Activated CD8-positive, alpha-beta T cell treated with anti-CD3 and anti-CD28 coated beads for 36 hours (primary cell): ENCODE data around the gene ST3GAL3. TPM values are rescaled to one million over a fixed set of nuclear protein-coding genes. Genes with fewer than 3 reads are reported as not detected.

Experiments used
- ATAC-seq: fragments of 200-7000 bp; cut with Tn5 transposase; one replicate; pipeline ENCODE4 v1.10.0; 2021; ENCODE audit warnings: mild to moderate bottlenecking, moderate library complexity
- CTCF ChIA-PET: fragments of 350-600 bp; sonication (Branson Sonifier 250); formaldehyde crosslinking; loops from one replicate; lab custom pipeline; 2021; ENCODE audit warnings: antibody characterized with exemption; lab: Charles Lee
- POLR2A ChIA-PET: fragments of 350-600 bp; sonication (Branson Sonifier 250); formaldehyde crosslinking; loops from one replicate; lab custom pipeline; 2021; ENCODE audit warnings: antibody characterized with exemption; lab: Charles Lee
- DNase-seq: peaks from one replicate; pipeline ENCODE4 v3.0.0-alpha.2; 2020
- H3K27ac Mint-ChIP-seq: one replicate; pipeline ENCODE4 v1.8.0; 2021; ENCODE audit warnings: mild to moderate bottlenecking, mixed read lengths
- H3K27me3 Mint-ChIP-seq: one replicate; pipeline ENCODE4 v1.8.0; 2021; ENCODE audit warnings: mixed read lengths
- H3K36me3 Mint-ChIP-seq: one replicate; pipeline ENCODE4 v1.8.0; 2021; ENCODE audit warnings: low read depth, mixed read lengths
- H3K4me1 Mint-ChIP-seq: one replicate; pipeline ENCODE4 v1.8.0; 2021; ENCODE audit warnings: low read depth, mixed read lengths
- H3K4me3 Mint-ChIP-seq: one replicate; pipeline ENCODE4 v1.8.0; 2021; ENCODE audit warnings: mild to moderate bottlenecking, moderate library complexity, mixed read lengths
- H3K9me3 Mint-ChIP-seq: one replicate; pipeline ENCODE4 v1.8.0; 2021; ENCODE audit warnings: mixed read lengths
- intact Hi-C: fragments of 100-400 bp; cut with micrococcal nuclease; formaldehyde crosslinking; loops from one replicate; pipeline ENCODE4 v1.10.0; 2022
- total RNA-seq, 2 experiments: library from RNA; stranded (reverse); gene quantifications; one replicate each; pipeline ENCODE4 v1.2.3, GENCODE V29; 2021
- TF ChIP-seq, protein P1 (sequence below): fragments of 200-600 bp; IDR thresholded peaks from one replicate; pipeline ENCODE4 v1.8.0; 2022; ENCODE audit warnings: antibody characterized with exemption, mild to moderate bottlenecking

The ST3GAL3 gene
- total RNA-seq, 2 experiments from 2014 or later: 14.5 to 20.0 TPM

DNA sequence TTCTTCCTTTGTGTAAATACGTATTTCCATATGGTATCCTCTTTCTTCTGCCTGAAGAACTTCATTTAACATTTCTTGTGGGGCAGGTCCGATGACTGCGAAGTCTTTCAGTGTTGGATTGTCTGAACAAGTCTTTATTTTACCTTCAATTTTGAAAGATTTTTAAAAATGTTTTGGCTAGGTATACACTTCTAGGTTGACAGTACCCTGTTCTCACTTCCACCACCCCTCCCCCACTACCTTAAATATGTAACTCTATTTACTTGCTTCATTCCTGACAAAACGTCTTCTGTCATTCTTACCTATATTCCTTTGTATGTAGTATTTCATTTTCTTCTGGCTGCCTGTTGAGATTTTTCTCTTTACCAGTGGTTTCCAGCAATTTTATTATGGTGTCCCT is 140.5 kb downstream of the ST3GAL3 start:
- CTCF ChIA-PET: no interaction called here
- DNase-seq (no peak), ATAC-seq (no peak)
- H3K36me3 Mint-ChIP-seq: peaks cover 6% of the 10 kb centered on the region
- no peak overlapping the region for H3K4me3 Mint-ChIP-seq
- TF ChIP-seq, protein P1, sequence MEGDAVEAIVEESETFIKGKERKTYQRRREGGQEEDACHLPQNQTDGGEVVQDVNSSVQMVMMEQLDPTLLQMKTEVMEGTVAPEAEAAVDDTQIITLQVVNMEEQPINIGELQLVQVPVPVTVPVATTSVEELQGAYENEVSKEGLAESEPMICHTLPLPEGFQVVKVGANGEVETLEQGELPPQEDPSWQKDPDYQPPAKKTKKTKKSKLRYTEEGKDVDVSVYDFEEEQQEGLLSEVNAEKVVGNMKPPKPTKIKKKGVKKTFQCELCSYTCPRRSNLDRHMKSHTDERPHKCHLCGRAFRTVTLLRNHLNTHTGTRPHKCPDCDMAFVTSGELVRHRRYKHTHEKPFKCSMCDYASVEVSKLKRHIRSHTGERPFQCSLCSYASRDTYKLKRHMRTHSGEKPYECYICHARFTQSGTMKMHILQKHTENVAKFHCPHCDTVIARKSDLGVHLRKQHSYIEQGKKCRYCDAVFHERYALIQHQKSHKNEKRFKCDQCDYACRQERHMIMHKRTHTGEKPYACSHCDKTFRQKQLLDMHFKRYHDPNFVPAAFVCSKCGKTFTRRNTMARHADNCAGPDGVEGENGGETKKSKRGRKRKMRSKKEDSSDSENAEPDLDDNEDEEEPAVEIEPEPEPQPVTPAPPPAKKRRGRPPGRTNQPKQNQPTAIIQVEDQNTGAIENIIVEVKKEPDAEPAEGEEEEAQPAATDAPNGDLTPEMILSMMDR: no peak
- no peaks in the 10 kb centered on the region for H3K27me3 Mint-ChIP-seq
- H3K4me1 Mint-ChIP-seq: peaks cover 15% of the 10 kb centered on the region
- intact Hi-C loops: no loop called here
- POLR2A ChIA-PET: no interaction called here
- H3K27ac Mint-ChIP-seq: no peak overlapping the region
- H3K9me3 Mint-ChIP-seq: no peaks in the 10 kb centered on the region

DNA sequence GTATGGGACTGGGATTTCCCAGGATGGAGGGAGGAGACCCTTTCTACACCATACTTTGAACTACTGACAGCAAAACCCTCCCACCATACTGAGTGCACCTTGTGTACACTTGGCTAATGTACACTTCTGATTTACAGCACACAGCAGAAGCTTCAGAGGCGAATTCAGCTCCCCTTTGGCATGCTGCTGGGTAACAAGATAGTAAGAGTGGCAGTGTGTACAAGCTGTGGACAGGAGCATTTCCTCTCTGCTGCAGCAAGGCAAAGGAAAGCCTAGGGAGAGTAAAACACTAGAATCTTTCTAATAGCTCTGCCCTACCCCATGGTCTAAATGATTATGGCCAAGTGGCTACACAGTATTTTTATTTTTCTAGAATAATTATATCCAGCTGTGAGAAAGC is 142.3 kb downstream of the ST3GAL3 start:
- H3K9me3 Mint-ChIP-seq: no peaks in the 10 kb centered on the region
- H3K36me3 Mint-ChIP-seq: no peaks in the 10 kb centered on the region
- H3K4me3 Mint-ChIP-seq: no peak overlapping the region
- DNase-seq (no peak), ATAC-seq (no peak)
- H3K27ac Mint-ChIP-seq: no peak overlapping the region
- ChIA-PET CTCF (interaction anchor here (1.7 to 1.8 kb wide), 2 partner anchors 85 to 86 kb away, joined by 6 to 9 read pairs; no protein-coding TSS in a partner anchor), POLR2A (no interaction called here)
- H3K4me1 Mint-ChIP-seq: peaks cover 20% of the 10 kb centered on the region
- TF ChIP-seq, protein P1: no peak
- no peaks in the 10 kb centered on the region for H3K27me3 Mint-ChIP-seq
- intact Hi-C loops: no loop called here

DNA sequence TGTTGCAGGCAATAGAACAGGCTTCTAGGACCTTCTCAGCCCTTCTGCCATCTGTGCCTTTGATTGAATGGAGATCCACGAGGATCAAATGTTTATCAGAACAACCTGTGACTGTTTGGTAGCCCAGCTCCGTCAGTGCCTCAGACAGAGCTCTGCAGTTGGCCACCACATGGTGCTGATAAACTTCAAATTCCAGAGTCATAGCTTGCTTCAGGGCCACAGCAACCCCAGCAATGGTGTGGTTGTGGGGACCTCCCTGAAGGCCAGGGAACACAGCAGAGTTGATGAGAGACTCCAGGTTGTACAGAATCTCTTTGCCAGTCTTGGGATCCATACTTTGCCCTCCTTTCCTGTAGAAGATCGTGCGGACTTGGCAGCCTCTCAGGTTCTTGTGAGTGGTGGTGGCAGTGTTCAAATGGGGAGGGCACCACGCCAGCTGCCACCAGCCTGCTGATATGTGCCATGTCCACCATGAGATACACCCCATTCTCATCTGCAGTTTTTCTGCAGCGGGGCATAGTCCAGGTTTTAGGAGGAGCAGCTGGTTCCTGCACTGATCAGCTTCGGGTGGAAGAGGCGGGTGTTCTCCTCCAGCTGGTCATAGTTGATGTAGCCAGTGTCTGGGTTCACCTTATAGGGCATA is 143.4 kb downstream of the ST3GAL3 start:
- TF ChIP-seq, protein P1: no peak
- ATAC-seq (no peak), DNase-seq (no peak)
- Mint-ChIP-seq H3K9me3 (no peaks in the 10 kb centered on the region), H3K4me1 (peaks cover 20% of the 10 kb centered on the region), H3K36me3 (no peaks in the 10 kb centered on the region), H3K27ac (no peak overlapping the region), H3K27me3 (no peaks in the 10 kb centered on the region), H3K4me3 (no peak overlapping the region)
- intact Hi-C loops: no loop called here
- ChIA-PET CTCF (interaction anchor here (1.7 kb wide), 1 partner anchor 84 kb away, joined by 6 read pairs; no protein-coding TSS in a partner anchor), POLR2A (no interaction called here)

DNA sequence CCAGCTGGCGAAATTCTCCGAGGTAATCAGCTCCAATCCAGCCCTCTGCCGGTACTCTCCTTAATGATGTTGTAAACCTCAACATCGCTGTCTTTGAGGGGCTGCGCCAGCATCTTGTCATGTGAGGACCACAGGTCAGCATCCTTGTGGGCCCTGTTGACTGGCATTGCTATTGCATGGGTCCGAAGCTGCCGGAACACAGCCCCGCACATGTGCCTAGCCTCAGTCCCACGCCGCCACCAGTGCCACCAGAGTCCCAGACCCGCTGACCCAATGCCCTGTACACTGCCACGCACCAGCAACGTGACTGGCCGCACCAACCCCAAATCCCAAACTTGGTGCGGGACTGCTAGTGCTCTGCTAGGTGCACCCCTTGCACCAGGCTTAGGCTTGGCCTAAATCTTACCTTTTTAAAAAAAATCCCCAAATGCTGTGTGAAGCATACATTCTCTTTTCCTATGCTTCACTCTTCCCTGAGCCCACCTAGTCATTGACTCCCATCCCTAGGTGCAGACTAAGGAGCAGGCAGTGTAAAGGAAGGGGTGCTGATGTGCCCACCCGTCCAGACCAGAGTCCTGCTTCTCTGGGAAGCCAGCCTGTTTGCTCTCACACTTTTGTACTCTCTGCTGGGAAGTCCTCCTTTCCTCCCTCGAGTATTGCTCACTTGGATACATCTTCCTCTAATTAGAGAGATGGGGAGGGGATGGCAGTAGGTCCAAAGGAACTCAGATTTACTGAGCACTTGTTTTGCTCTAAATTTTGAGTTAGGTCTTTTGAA is 144.4 kb downstream of the ST3GAL3 start:
- ChIA-PET POLR2A (no interaction called here), CTCF (no interaction called here)
- H3K4me3 Mint-ChIP-seq: no peak overlapping the region
- H3K27me3 Mint-ChIP-seq: no peaks in the 10 kb centered on the region
- ATAC-seq (no peak), DNase-seq (no peak)
- TF ChIP-seq, protein P1: no peak
- no peak overlapping the region for H3K27ac Mint-ChIP-seq
- peaks cover 19% of the 10 kb centered on the region for H3K4me1 Mint-ChIP-seq
- intact Hi-C loops: no loop called here
- H3K9me3 Mint-ChIP-seq: no peaks in the 10 kb centered on the region
- H3K36me3 Mint-ChIP-seq: no peaks in the 10 kb centered on the region
